ENCODE measurements around the gene CD8A.
"Not testable (repeated sequence)": the region's sequence is repeated elsewhere in the genome, so short reads cannot be mapped to it uniquely, and the experiment has no call there.

DNA sequence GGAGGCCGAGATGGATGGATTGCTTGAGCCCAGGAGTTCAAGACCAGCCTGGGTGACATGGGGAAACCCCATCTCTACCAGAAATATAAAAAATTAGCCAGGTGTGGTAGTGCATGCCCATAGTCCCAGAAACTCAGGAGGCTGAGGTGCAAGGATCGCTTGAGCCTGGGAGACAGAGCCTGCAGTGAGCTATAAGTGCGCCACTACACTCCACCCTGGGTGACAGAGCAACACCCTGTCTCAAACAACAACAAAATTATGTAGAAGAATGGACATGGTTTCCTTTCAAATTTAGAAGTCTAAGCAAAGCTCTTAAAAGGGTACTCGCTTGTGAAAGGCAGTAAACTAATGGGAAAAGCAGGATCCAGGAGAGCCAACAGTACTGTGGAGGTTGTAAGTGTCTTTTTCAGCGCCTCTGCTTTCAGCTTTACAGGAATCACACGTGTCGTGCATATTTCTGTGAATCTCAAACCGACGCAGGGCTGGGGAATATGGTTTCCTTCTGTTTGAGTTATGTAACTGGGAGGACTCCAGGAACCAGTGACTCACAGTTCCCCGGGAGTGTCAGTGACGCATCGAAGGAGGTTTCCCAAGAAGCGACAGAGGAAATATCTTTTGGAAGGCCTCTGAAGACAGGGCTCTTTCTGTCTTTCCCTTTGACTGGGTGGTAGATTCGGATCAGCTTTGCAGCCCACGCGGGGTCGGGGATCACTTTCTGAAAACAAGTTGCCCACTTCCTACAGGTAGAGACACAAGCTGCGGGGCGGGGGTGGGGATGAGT is 46.4 kb upstream of the CD8A start:
- TF ChIP-seq, protein P1, sequence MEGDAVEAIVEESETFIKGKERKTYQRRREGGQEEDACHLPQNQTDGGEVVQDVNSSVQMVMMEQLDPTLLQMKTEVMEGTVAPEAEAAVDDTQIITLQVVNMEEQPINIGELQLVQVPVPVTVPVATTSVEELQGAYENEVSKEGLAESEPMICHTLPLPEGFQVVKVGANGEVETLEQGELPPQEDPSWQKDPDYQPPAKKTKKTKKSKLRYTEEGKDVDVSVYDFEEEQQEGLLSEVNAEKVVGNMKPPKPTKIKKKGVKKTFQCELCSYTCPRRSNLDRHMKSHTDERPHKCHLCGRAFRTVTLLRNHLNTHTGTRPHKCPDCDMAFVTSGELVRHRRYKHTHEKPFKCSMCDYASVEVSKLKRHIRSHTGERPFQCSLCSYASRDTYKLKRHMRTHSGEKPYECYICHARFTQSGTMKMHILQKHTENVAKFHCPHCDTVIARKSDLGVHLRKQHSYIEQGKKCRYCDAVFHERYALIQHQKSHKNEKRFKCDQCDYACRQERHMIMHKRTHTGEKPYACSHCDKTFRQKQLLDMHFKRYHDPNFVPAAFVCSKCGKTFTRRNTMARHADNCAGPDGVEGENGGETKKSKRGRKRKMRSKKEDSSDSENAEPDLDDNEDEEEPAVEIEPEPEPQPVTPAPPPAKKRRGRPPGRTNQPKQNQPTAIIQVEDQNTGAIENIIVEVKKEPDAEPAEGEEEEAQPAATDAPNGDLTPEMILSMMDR (IDR thresholded peaks at IDR 0.05), result not testable (repeated sequence)
- not testable (repeated sequence) for TF ChIP-seq EZH2 (IDR thresholded peaks at IDR 0.05)
